NCI-H524 (cell line): ENCODE data around the gene INHBB.
"Not testable (repeated sequence)": the region's sequence is repeated elsewhere in the genome, so short reads cannot be mapped to it uniquely, and the experiment has no call there.

Experiments used
- DNase-seq, 2 experiments: peaks; one replicate each; lab custom pipeline; 2025; lab: John Stamatoyannopoulos, UW

The INHBB gene

GRCh38 chr2:120346026-120346666, at the start of gene INHBB:
Gene INHBB (plus strand): TSS chr2:120346136. CDS start chr2:120346189, 53 bp downstream.
- peak in 1 of 2 experiments; percentile 20 for DNase-seq

- DNase-seq: no peak
Measured at GRCh38 chr2:120298173-120298835, 47.6 kb upstream of the INHBB start.

- DNase-seq: no peak
Measured at GRCh38 chr2:120299004-120299403, 46.9 kb upstream of the INHBB start.

- DNase-seq: no peak
Measured at GRCh38 chr2:120299561-120299960, 46.4 kb upstream of the INHBB start.

GRCh38 chr2:120300385-120300784, 45.6 kb upstream of the INHBB start:
- DNase-seq: no peak

GRCh38 chr2:120301284-120301683, 44.7 kb upstream of the INHBB start:
- DNase-seq: no peak

- DNase-seq: no peak
Measured at GRCh38 chr2:120302301-120302700, 43.6 kb upstream of the INHBB start.

- peak; percentile 82 to 93 for DNase-seq
Measured at GRCh38 chr2:120303177-120303576, 42.8 kb upstream of the INHBB start.

- DNase-seq: peak in 1 of 2 experiments; percentile 40
Measured at GRCh38 chr2:120305296-120305695, 40.6 kb upstream of the INHBB start.

GRCh38 chr2:120305937-120306490, 39.9 kb upstream of the INHBB start:
- DNase-seq: peak in 1 of 2 experiments; percentile 29

- no peak for DNase-seq
Measured at GRCh38 chr2:120307482-120307881, 38.5 kb upstream of the INHBB start.

- no peak for DNase-seq
Measured at GRCh38 chr2:120308038-120308910, 37.7 kb upstream of the INHBB start.

- no peak for DNase-seq
Measured at GRCh38 chr2:120310136-120310535, 35.8 kb upstream of the INHBB start.

GRCh38 chr2:120310841-120311240, 35.1 kb upstream of the INHBB start:
- not testable (repeated sequence) for DNase-seq

- DNase-seq: no peak
Measured at GRCh38 chr2:120312076-120312475, 33.9 kb upstream of the INHBB start.

- peak; percentile 57 to 87 for DNase-seq
Measured at GRCh38 chr2:120312860-120313694, 32.9 kb upstream of the INHBB start.

GRCh38 chr2:120313695-120314615, 32.0 kb upstream of the INHBB start:
- DNase-seq: peak; percentile 43 to 71

- DNase-seq: peak in 1 of 2 experiments; percentile 16
Measured at GRCh38 chr2:120314690-120315366, 31.1 kb upstream of the INHBB start.

GRCh38 chr2:120315367-120316033, 30.4 kb upstream of the INHBB start:
- DNase-seq: no peak
